ENCODE data around the gene CASP7. TPM values are rescaled to one million over a fixed set of nuclear protein-coding genes. Genes with fewer than 3 reads are reported as not detected.

The CASP7 gene
- total and polyA plus RNA-seq, 2 of the 8 experiments (the other 6 are each of a cell fraction or from before 2014, with no cell fraction given), result 2.3 to 4.1 TPM

GRCh38 chr10:113665806-113666354 is 13.8 kb upstream of the CASP7 start (continued):
- TF ChIP-seq TAF7 (optimal IDR thresholded peaks at IDR 0.05; ENCODE audit: borderline replicate concordance, low read depth, low read length) (no peak), KDM5A (IDR thresholded peaks at IDR 0.05; ENCODE audit: low read length) (no peak), TBP (IDR thresholded peaks at IDR 0.05; ENCODE audit: low read depth, low read length) (no peak), BCL11A (IDR thresholded peaks at IDR 0.05; ENCODE audit: low read depth in 2 of 2, low read length in 2 of 2) (no peak), SIRT6 (IDR thresholded peaks at IDR 0.05; ENCODE audit: low read length) (no peak), CREB1 (IDR thresholded peaks at IDR 0.05) (no peak), EP300 (IDR thresholded peaks at IDR 0.05; ENCODE audit: borderline replicate concordance in 1 of 2, low read depth in 2 of 2, low read length in 2 of 2) (no peak), RAD21 (IDR thresholded peaks at IDR 0.05 in 1 of 2, conservative IDR thresholded peaks at IDR 0.05 in 1 of 2; ENCODE audit: low read depth in 2 of 2, low read length in 2 of 2) (no peak), POU5F1 (IDR thresholded peaks at IDR 0.05; ENCODE audit: low read depth, low read length) (no peak)
